Measurements from ENCODE around the gene TRPM2.

DNA sequence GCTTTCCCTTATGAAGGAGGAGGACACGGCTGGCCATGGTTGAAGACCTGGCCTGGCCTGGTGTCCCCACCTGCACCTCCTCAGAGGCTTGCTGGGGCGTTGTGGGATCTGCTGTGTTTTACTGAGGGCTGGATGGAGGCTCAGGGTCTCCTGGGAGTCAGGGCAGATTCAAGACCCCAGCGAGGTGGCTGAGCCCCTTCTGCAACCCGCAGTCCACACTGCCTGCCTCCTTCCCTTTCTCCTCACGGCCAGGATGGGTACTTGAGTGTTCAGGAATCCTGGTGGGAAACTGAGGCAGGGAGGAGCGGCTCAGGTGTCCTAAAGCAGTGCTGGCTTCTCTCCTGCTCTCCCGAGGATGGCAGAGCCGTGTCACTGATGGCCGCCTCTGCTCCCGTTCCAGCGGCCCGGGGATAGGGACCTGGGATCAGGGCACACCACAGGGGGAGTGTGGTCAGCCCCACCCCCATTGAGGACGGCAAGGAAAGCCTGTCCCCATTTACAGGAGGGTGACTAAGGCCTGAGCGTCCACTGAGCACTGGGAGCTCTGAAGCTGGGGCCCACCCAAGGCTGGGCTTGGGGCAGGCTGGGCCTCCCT is 47.5 kb downstream of the TRPM2 start:
- TF ChIP-seq, protein P1, sequence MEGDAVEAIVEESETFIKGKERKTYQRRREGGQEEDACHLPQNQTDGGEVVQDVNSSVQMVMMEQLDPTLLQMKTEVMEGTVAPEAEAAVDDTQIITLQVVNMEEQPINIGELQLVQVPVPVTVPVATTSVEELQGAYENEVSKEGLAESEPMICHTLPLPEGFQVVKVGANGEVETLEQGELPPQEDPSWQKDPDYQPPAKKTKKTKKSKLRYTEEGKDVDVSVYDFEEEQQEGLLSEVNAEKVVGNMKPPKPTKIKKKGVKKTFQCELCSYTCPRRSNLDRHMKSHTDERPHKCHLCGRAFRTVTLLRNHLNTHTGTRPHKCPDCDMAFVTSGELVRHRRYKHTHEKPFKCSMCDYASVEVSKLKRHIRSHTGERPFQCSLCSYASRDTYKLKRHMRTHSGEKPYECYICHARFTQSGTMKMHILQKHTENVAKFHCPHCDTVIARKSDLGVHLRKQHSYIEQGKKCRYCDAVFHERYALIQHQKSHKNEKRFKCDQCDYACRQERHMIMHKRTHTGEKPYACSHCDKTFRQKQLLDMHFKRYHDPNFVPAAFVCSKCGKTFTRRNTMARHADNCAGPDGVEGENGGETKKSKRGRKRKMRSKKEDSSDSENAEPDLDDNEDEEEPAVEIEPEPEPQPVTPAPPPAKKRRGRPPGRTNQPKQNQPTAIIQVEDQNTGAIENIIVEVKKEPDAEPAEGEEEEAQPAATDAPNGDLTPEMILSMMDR (IDR thresholded peaks at IDR 0.05): no peak
- TF ChIP-seq POLR2AphosphoS5 (IDR thresholded peaks at IDR 0.05): no peak
- TF ChIP-seq POLR2A (IDR thresholded peaks at IDR 0.05; ENCODE audit: low read depth): no peak
